CD4-positive, alpha-beta T cell treated with Interleukin-15 for 1 hour (primary cell): ENCODE results near the gene TTLL11.

Source experiments
- DNase-seq: peaks from one replicate; pipeline ENCODE4 v3.0.0-alpha.2; 2020

Gene TTLL11

DNA sequence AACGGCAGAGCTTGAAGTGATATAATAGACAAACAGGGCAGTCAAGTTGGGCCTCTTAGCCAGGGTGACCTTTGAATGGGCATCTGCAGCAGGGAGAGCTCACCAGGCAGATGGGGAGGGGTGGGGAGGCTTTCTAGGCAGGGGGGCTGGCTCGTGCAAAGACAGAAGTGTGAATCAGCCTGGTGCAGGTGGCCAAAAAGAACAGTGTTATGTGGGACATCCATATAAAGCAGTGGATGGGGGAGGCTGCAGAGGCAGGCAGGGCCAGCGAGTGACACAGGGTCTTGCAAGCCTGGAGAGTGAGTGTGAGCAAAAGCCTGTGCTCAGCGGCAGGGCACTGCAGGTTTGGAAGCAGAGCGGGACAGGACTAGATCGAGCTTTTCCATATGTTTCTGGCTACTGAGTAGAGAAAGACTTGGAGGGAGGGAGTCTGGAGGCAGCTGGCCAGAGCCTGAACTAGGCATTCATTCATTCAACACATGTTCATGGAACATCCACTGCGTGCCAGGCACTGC lies 14.2 kb upstream of the TTLL11 start:
- DNase-seq, result no peak

DNA sequence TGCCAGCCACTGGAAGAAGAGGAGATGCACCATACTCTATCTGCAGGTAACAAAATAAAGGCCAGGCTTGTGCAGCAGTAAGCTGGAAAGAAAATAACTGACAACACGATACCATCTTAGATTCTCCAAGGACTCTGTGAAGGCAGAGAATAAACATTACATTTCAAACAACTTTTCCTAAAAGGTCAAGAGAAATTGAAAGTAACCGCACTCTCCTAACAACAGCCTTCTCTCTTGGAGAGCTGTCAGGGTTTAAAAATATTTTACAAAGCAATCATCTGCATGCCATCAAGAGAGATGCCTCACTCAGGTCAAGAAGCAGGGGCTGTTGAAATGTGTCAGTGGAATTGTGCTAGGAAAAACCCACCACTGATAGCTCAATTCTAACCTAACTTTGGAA lies 13.5 kb upstream of the TTLL11 start:
- DNase-seq, result no peak

DNA sequence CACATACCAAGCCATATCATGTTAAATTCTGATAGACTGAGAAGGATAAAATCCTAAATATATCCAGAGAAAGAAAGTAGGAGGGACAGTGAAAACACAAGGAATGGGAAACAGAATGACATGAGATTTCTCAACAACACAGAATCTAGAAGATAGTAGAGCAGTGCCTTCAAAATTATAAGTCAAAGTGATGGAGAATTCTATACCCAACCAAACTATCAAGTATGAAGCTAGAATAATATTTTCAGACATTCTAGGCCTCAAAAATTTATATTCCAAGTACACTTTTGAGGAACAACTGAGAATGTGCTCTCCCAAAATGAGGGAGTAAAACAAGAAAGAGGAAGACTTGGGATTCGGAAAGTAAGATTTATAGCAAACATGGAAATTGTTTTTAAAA lies 10.9 kb upstream of the TTLL11 start:
- DNase-seq, result no peak

DNA sequence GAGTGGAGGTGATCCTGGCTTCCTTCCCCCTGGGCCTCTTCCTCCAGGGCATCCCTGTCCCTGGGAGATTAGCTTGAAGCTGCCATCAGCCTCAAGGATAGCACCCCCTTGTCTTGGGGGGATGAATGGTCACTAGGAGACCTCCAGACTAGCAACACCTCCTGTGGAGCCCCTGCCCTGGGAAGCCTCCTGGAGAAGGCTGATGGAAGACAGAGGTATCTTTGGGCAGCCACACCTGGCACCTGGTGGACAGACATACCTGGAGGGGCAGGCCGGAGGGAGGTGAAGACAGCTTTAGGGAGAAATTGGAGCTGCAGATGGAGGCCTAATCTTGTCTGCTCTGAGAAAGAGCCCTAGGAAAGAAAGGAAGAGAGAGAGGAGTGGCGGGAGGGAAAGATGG lies 9.0 kb upstream of the TTLL11 start:
- DNase-seq, result no peak

DNA sequence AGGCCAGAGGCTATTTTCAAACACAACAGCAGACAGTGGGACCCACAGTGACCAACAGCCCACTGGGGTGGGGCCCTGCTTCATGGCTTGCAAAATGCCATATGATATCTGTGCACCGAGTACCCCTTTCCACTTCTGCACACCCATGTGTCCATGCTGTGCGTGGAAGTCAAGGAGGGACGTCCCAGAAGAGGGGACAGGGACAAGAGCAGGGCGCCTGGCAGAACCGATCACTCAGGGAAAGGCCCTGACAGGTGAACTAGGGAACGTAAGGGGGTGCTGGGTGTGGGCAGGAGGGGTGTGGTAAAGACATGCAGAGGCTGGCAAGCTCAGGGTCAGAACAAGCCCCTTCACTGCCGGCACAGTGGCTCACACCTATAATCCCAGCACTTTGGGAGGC lies 7.6 kb upstream of the TTLL11 start:
- no peak for DNase-seq

DNA sequence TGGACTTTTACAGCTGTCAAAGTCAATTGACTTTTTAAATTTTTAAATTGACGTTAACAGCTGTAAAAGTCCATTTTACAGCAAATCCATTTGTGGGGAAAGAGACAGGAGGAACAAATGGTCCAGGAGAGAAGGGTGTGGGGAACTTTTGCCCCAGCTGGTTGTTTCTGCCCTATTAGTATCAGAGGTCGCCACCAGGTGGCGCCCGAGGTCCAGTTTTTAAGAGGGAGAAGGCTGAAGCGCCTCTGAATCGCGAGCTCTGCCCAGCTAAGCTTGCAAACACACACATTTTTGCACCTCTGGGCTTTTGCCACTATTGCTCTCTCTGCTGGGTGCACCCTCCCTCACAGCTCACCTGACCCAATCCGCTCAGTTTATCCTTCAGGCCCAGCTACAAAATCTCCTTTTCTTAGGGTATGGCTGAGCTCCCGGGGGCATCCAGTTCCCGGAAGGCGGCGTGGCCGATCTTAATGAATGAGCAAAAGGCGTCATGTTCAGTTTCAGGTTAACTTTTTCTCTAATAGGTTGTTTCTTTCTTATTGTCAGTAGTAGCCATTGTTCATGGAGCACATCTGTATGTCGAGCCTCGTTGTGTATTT lies 6.3 kb upstream of the TTLL11 start:
- DNase-seq, result peak; percentile 70

DNA sequence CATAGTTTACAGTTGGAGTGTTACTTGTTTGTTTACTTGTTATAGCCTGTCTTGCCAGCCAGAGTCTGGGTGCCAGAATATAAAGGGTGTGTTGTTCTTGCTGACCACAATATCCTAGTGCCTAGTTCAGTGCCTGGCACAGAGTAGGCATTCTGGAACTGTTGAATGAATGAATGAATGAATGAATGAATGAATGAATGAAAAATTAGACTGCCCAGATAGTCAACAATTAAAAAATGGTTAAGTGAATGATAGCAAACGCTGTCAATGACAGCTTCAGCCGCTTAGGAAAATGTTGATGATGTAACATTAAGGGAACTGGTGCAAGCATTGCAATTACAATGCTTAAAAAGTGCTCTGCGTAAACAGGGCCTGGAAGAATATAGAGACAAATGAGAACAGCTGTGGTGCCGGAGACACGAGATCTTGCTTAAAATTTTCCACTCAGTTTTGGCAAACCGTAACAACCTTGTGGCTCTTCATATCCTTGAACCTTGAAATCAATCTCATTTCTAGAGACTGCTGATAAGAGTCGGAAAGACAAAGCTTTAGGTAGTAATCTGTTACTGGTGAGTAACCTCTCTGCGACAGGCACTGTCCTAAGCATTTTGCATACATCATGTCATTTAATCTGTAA lies 4.7 kb upstream of the TTLL11 start:
- DNase-seq, result no peak

DNA sequence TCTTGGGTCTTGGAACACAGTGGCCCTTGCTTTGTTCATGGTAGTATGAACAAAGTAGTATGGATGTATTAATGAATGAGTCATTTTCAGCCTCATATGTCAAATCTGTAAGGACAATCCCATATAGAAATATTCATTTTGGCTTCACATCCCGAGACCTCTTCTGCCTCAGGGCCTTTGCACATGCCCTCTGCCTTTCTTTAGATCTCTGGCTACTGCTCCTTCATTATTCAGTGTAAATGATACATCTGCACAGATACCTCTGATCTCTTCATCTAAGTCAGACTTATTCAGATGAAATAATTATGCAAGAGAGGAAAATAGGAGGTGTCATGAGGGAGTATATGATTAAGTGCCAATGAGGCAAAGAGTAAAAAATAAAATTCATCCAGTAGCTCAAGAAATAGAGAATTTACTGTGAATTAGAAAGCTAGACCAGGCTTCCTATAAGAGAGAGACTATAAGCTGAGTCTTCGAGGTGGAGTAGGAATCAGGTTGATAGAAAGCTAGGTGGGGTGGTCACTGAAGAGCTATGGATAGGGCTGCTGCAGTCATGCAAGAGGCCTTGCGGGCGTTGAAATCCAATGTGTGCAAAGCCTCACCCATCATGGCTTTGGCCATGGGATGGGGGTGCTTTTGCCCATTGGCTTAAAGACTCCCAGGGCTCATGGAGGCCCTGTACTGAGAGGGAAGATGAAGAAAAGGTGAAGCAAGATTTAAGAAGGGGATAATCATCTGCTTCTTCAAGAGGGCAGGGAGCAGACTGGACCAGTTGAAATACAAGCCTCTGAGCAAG lies 3.7 kb upstream of the TTLL11 start:
- DNase-seq, result no peak

DNA sequence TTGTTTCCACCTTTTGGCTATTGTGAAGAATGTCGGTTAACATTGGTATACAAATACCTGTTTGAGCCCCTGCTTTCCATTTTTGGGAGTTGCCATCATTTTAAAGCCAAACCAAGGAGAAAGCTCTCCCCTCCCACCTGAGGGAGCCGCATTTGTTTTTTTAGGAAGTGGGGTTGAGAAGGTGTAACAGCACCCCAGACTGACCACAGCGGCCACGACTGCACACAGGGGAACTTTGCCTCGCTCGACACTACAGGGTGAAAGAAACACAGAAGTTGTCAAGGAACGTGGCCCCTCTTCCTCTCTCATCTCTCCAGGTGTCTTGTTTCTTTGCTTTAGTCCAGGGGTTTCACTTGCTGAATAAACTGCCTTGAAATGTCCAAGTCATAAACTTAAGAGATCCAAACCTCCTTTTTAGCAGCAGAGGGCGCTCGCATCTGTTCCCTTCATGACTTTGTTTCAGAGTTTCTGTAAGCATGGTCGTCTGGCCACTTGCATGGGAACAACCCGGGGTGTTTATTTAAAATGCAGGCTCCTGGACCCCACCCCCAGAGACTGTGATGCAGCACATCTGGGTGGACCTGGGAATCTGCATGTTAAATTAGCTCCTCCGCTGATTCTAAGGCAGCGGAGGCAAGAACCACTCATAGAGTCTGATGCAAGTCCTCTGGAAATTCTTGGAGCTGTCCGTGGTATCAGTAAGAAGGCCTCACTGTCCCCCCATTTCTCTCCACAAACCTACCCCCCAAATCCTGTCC lies 2.1 kb upstream of the TTLL11 start:
- DNase-seq, result peak; percentile 42

DNA sequence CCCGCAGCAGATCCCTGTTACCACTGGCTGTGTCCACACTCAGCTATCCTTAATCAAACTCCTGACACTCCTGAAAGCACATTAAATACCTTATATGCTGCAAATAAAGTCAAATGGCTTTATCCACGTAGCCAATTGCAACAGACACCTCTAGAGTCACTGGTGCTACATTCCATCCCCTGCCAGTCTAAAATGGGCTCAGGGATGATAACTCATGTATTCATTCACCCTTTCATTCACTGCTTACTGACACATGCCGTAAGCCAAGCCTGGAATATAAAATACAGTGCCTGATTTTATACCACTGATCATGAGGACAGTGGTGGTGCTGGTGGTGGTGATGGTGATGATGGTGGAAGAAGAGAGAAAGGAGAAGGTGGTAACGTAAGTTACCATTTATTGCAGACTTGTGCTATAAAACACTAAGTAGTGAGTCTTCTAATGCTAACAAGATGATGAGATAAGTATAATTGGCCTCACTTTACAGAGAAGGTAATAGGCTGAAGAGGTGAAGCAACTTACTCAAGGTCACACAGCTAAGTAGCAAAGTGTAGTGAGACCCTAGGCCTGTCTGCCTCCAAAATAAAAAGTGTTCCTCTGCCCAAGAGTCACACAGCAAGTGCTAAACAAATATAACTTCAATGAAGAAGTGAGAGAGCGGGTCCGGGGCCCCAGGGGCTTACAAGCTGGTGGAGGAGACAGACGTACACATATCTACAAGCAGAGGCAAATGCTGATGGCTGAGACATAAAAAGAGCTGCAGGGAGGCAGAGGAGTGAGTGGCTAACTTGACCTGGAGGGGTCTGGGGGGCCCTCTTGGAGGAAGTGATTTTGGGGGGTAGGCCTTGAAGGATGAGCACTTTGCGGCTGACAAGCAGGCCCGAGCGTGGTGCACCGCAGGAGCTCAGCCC lies 1.2 kb downstream of the TTLL11 start:
- DNase-seq, result no peak

DNA sequence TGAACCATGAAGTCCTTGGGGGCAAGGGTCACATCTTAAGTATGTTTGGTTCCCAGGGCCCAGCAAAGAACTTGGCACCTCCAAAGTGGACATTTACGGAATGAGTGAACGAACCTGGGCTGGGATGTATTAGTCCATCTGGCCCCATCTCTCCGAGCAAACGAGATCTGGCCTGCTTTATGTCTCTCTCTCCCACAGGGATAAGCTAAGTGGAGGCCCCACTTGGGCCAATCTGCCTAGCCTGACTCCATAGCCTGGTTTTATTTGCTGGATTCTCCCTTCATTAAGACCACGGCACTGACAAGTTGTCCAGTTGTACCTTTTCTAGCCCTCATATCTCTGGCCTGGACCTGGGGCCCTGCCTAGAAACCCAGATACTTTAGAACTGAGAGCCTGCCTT lies 2.1 kb downstream of the TTLL11 start:
- no peak for DNase-seq

DNA sequence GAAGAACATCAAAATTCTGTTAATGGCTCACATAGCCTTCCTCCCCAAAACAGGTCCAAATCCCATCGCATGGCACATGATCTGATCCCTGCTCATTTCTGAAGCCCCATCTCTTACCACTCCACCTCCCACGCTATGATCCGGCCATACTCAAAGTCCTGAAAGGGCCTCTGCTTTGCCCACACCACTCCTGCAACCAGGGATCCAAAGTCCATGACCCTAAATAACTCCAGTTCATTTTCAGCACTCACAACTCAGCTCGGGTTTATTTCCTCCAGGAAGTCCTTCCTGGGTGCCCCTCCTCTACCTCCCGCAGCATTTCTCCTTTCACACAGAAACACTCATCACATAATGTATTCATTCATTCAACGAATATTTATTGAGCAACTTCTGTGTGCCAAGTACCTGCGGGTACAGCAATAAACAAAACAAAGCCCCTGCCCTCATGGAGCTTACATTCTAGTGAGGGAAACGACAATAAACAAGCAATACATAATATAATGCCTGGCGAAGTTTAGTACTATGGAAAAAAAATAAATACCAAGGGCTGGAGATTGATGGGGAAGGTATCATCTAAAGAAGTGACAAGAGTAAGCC lies 2.7 kb downstream of the TTLL11 start:
- no peak for DNase-seq

DNA sequence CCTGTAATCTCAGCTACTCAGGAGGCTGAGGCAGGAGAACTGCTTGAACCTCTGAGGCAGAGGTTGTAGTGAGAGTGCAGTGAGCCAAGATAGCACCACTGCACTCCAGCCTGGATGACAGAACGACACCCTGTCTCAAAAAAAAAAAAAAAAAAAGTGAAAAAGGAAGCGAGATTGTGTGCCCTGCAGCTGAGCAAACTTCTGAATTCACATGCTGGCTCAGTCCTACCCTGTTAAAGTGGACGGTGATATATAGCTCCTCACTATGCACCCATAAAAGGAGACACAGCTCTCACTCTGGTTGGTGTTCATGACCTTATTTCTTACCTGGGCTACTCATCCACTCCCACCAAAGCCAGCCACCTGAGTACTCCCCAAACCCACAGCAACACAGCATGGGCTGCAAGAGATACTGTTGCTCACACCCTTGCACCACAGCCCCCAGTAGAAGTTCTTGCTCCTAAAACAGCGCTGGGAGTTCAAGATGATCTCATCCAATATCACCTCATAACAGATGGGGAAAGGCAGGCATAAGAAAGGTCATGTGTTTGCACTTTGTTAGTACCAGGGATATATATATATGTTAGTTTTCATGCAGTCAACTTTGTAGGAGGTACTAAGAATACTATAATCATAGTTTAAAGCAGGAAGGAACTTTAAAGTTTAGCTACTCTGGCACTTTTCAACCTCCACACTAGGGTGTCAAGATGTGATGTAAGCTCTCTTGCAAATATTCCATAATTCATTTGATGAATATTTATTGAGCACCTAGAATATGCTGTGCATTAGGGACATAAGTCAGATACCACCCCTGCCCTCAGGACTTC lies 4.0 kb downstream of the TTLL11 start:
- no peak for DNase-seq

DNA sequence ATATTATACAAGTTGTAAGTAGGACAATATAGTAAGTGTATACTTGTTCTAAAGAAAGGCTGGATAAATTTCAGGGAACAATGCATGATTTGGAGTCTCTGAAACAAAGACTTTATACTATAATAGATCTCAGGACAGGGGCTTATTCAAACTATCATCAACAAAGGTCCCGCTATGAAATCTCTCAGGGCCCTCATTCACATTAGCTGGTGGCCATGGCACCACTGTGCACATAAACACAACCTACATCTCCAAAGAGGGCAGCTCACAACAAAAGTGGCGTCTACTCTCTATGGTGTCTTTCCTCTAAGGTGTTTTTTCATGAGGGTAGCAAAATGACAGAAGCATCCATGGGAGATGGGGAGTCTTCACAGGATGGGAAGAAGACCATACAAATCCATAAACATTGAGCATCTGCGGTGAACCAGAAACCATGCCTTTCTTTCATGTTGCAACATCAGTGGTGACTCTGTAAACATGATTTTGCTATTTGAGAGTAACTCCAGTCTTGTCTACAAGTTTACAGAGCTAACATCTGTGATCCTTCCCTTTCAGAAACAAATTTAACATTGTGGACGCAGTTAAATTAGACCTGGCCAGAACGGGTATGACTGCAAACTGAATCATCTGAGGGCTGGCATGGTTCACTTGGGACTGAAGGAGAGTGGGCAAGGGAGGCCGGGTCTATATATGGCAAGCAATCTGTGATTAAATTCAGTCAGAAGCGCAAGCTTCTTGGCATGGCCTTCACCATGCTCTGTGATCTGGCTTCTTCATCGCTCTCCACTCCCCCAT lies 5.5 kb downstream of the TTLL11 start:
- DNase-seq, result no peak

DNA sequence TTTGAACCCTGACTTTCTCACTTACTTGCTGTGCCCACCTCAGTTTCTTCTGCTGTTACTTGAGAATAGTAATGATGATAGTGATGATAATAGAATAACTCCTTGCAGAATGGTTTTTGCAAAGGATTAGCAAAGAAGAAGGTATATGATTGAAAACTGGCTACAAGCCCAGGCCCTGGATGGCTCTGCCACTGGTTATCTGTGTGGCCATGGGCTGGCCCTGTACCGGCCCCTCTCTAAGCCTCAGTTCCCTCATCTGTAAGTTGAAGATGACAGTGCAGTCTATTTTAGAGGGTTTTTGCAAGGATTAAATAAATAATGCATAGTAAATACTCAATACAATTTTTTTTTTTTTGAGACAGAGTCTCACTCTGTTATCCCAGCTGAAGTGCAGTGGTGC lies 6.2 kb downstream of the TTLL11 start:
- DNase-seq, result no peak

DNA sequence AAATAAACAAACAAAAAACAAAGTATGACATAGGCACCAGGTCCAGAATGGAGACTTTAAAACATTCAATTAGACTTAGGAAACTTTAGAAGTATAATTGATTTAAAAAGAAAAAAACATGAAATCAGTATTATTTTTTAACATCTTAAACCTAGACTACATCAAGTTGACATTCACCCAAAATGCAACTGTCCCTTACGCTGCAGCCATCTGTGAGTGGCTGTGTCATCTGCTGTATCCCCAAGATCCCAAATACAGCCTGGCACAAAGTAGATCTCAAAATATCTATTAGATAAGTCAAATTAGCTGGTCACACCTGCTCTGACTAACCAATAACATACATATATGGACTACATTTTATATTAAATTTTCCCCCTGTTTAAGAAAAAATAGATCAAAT lies 7.8 kb downstream of the TTLL11 start:
- DNase-seq, result no peak

DNA sequence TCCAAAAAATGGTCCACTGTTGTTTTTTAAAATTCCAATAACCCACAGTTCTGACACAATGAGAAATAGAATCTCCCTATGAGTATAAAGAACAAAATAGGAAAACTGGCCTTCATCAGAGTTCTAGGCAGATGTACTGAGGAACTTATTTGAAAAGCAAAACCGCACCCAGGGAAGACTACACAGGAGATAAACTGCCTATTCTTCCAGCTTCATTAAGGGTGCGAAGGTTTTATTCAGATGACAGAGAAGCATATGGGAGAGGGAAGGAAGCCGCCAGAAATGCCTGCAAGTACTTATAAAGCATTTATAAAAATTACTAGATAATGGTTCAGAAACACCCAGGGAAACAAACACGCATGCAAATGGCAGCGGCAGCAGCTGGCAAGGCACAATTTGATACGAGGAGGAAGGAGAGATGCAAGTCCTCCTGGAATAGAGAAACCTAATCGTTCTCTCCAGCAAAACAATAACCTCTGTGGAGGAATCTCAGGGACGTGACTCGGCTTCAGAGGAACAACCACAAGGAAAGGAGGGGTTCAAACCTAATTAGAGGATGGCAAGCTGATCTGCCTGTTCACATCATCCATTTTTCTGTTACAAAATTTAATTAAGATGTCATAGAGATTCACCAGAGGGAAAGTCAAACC lies 9.0 kb downstream of the TTLL11 start:
- DNase-seq, result no peak

DNA sequence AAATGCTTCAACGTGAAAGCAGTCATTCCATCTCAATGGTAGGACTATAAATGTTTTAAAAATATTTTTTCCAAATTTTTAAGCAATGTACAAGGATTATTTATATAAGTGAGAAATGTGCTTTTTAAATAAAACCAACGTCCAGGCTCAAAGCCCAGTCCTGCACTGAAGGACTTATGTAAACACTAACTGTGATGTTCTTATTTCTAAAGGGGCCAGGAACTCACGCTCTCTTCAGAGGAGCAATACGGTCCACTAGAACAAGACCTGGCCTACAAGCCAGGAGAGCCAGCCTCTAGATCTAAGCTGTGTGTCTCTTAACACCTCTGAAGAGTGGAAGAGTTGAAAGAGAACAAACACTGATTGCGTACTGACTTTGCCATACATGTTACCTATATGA lies 12.1 kb downstream of the TTLL11 start:
- DNase-seq, result no peak

DNA sequence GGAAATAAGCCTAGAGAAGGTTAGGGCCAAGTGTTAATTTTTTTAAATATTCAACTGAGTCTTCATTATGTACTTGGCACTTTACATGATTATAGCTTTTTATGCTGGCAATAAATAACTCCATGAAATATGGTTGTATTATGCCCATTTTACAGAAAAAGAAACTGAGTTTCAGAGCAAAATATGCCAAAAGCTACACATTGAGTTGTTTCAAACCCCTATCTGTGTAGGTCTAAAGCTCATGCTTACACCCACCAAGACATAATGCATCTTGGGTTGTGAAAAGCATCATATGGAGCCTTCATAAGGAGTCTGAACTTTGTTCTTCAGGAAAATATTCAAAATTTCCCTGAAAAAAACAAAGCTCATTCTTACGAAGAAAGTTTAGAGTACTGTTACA lies 14.6 kb downstream of the TTLL11 start:
- DNase-seq, result no peak

DNA sequence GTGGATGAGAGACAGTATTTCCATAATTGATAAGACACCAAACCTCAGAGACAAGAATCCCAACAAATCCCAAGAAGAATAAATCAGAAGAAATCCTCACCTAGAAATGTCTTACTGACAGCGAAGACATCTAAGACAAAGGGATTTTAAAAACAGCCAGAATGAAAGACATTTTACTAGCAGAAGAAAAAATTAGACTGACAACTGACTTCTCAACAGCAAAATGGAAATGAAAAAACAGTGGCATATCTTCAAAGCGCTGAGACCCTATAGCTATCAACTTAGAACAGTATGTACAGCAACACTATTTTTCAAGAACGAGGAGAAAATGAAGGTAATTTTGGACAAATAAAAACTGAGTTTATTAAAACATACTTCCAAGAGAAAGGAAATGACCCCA lies 16.3 kb downstream of the TTLL11 start:
- DNase-seq, result no peak
